PFSK-1 (cell line): ENCODE data around the gene CXCL1.

Experiments
- POLR2AphosphoS5 ChIP-seq: IDR thresholded peaks from 2 replicates; pipeline ENCODE4 v1.6.1; 2012; ENCODE audit warnings: low read depth, mild to moderate bottlenecking, control low read depth, low read length, moderate library complexity
- REST ChIP-seq, 2 experiments: IDR thresholded peaks; 2 replicates each; pipeline versions ENCODE4 v1.6.1 to v1.8.0; 2011 to 2012; ENCODE audit warnings: low read depth in 2 of 2, low read length in 2 of 2, control low read depth in 1 of 2, inconsistent platforms in 1 of 2, mild to moderate bottlenecking in 1 of 2, moderate library complexity in 1 of 2; ENCODE audit not compliant: insufficient read depth in 1 of 2
- SIN3A ChIP-seq: IDR thresholded peaks from 2 replicates; pipeline ENCODE4 v1.6.1; 2012; ENCODE audit warnings: mild to moderate bottlenecking, low read length, moderate library complexity, borderline replicate concordance; ENCODE audit not compliant: insufficient read depth
- TAF1 ChIP-seq: IDR thresholded peaks from 2 replicates; pipeline ENCODE4 v1.6.1; 2012; ENCODE audit warnings: low read length, control low read depth, borderline replicate concordance; ENCODE audit not compliant: insufficient read depth

- TF ChIP-seq POLR2AphosphoS5 (no peak), SIN3A (no peak), REST (IDR thresholded peaks at IDR 0.05; ENCODE audit: insufficient read depth in 1 of 2, low read depth in 2 of 2, low read length in 2 of 2) (no peak), TAF1 (no peak)
Observed at GRCh38 chr4:73891739-73892405, 22.7 kb downstream of the CXCL1 start.
